ENCODE data around the gene MYLK4. TPM values are rescaled to one million over a fixed set of nuclear protein-coding genes. Genes with fewer than 3 reads are reported as not detected.

MYLK4 gene
- total RNA-seq, 1 donor from 2014 or later: 1.1 TPM

DNA sequence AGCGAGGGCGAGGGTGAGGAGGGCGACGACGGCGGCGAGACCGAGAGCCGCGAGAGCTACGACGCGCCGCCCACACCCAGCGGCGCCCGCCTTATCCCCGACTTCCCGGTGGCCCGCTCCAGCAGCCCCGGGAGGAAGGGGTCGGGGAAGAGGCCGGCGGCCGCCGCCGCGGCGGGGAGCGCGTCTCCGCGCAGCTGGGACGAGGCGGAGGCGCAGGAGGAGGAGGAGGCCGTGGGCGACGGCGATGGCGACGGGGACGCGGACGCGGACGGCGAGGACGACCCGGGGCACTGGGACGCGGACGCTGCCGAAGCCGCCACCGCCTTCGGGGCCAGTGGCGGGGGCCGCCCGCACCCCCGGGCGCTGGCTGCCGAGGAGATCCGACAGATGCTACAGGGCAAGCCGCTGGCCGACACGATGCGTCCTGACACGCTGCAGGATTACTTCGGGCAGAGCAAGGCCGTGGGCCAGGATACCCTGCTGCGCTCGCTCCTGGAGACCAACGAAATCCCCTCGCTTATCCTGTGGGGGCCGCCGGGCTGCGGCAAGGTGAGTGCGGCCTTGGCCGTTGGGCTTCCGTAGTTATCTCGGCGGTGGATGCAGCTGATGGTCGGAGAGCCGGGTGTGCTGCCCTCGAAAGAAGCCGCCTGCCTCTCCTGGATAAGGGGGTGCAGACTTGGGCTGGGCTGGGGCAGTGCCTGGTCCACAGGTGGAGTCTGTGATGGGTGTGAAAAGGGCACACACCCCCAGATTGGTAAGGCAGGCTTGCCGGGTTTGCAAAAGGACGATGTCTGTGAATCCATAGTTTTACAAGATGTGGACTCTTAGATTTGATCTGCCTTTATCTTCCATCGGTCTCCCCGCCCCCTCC is 15.4 kb upstream of the MYLK4 start:
- Mint-ChIP-seq H3K27me3 (ENCODE audit: low read depth) (no peaks in the 10 kb centered on the region), H3K4me1 (ENCODE audit: low read depth) (peaks cover 49% of the 10 kb centered on the region), H3K9me3 (ENCODE audit: low read depth) (no peaks in the 10 kb centered on the region), H3K27ac (ENCODE audit: unreplicated experiment) (peak overlapping the region; percentile 87), H3K4me3 (ENCODE audit: unreplicated experiment) (peak overlapping the region; percentile 76), H3K36me3 (ENCODE audit: low read depth) (no peaks in the 10 kb centered on the region)
- TF ChIP-seq, protein P1, sequence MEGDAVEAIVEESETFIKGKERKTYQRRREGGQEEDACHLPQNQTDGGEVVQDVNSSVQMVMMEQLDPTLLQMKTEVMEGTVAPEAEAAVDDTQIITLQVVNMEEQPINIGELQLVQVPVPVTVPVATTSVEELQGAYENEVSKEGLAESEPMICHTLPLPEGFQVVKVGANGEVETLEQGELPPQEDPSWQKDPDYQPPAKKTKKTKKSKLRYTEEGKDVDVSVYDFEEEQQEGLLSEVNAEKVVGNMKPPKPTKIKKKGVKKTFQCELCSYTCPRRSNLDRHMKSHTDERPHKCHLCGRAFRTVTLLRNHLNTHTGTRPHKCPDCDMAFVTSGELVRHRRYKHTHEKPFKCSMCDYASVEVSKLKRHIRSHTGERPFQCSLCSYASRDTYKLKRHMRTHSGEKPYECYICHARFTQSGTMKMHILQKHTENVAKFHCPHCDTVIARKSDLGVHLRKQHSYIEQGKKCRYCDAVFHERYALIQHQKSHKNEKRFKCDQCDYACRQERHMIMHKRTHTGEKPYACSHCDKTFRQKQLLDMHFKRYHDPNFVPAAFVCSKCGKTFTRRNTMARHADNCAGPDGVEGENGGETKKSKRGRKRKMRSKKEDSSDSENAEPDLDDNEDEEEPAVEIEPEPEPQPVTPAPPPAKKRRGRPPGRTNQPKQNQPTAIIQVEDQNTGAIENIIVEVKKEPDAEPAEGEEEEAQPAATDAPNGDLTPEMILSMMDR (IDR thresholded peaks at IDR 0.05): no peak
- no peak for DNase-seq (ENCODE audit: low spot score)

DNA sequence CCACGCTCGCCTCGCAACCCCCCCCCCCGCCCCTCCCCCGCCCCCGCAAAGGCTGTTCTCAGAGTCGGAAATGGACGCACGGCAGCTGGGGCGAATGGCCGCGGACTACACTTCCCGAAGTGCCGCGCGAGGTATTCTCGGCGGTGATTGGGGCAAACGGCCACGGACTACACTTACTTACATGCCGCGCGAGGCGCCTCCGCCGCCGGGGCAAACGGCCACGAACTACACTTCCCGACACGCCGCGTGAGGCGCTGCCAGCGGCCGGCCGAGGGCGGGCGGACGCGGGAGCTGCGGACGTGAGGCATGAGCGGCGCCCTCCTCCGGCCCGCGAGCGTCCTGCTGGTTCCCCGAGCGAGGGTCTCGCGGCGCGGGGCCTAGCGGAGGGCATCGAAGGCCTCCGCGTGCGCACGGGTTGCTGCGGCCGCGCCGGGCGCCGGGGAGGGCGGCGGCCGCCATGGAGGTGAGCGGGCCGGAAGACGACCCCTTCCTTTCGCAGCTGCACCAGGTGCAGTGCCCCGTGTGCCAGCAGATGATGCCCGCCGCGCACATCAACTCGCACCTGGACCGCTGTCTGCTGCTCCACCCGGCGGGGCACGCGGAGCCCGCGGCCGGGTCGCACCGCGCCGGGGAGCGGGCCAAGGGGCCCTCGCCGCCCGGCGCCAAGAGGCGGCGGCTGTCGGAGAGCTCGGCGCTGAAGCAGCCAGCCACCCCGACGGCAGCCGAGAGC is 14.6 kb upstream of the MYLK4 start, which contains the start of gene WRNIP1:
Gene WRNIP1 (plus strand): TSS at position 228 of the 730 bp plus-strand sequence. CDS start 230 bp downstream, at position 458.
- Mint-ChIP-seq H3K9me3 (ENCODE audit: low read depth) (no peaks in the 10 kb centered on the region), H3K4me3 (ENCODE audit: unreplicated experiment) (peak within 1 kb of the TSS; percentile 93), H3K27ac (ENCODE audit: unreplicated experiment) (peak within 1 kb of the TSS; percentile 100), H3K27me3 (ENCODE audit: low read depth) (no peaks in the 10 kb centered on the region), H3K4me1 (ENCODE audit: low read depth) (peaks cover 41% of the 10 kb centered on the region), H3K36me3 (ENCODE audit: low read depth) (no peaks in the 10 kb centered on the region)
- TF ChIP-seq, protein P1 (IDR thresholded peaks at IDR 0.05): peak; percentile 84
- DNase-seq (ENCODE audit: low spot score): peak; percentile 100

DNA sequence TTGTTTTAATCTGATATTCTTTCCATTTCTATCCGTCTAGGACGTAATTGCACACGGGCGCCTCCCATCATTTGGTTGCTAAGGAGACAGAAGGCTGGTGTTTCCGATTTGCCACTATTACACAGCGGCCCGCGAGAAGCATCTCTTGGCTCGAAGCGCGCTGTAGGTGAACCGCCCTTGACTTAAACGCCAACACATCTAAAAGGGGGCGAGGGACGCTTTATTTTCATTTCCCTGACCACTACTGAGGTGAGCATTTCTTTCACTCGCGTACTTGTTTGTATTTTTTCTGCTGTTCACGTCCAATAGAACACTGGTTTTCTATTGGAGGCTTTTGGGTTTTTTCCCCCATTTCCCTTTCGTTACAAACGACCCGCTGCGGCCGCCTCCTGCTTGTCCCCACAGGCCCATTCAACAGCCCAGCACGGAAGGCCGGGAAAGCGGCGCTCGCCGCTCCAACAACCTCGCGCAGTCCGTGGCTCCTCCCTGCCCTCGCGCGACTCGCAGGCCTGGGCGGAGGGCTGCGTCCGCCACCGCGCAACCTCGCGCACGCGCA is 14.0 kb upstream of the MYLK4 start:
- Mint-ChIP-seq H3K36me3 (ENCODE audit: low read depth) (no peaks in the 10 kb centered on the region), H3K27me3 (ENCODE audit: low read depth) (no peaks in the 10 kb centered on the region), H3K27ac (ENCODE audit: unreplicated experiment) (peak overlapping the region; percentile 100), H3K9me3 (ENCODE audit: low read depth) (no peaks in the 10 kb centered on the region), H3K4me1 (ENCODE audit: low read depth) (peaks cover 35% of the 10 kb centered on the region), H3K4me3 (ENCODE audit: unreplicated experiment) (peak overlapping the region; percentile 93)
- peak; percentile 94 for DNase-seq (ENCODE audit: low spot score)
- TF ChIP-seq, protein P1 (IDR thresholded peaks at IDR 0.05): no peak

DNA sequence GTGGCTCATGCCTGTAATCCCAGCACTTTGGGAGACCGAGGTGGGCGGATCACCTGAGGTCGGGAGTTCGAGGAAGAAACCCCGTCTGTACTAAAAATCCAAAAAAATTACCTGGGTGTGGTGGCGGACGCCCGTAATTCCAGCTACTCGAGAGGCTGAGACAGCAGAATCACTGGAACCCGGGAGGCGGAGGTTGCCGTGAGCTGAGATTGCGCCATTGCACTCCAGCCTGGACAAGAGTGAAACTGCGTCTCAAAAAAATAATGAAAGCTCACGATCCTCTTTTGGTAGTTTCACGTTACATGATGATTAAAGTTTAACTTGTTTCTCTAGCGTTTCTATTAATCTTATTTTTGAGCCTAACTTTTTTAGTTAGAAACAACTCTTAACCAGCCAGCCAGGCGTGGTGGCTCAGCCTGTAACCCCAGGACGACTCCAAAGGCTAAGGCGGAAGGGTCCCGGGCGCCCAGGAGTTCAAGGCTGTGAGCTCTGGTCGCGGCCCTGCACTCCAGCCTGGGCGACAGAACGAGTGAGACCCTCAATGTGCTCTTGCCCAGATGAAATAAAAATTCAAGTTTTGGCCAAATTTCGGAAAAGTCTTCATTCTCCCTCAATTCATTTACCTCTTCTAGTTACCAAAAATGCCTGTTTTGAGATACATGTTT is 13.3 kb upstream of the MYLK4 start:
- H3K36me3 Mint-ChIP-seq (ENCODE audit: low read depth): no peaks in the 10 kb centered on the region
- peak overlapping the region; percentile 100 for H3K27ac Mint-ChIP-seq (ENCODE audit: unreplicated experiment)
- H3K9me3 Mint-ChIP-seq (ENCODE audit: low read depth): no peaks in the 10 kb centered on the region
- H3K27me3 Mint-ChIP-seq (ENCODE audit: low read depth): no peaks in the 10 kb centered on the region
- H3K4me3 Mint-ChIP-seq (ENCODE audit: unreplicated experiment): peak overlapping the region; percentile 93
- DNase-seq (ENCODE audit: low spot score): no peak
- peaks cover 30% of the 10 kb centered on the region for H3K4me1 Mint-ChIP-seq (ENCODE audit: low read depth)
- TF ChIP-seq, protein P1 (IDR thresholded peaks at IDR 0.05): no peak

Measured in chondrocyte (in vitro differentiated cells).